22Rv1 (cell line): ENCODE data around the gene CUX1.

Experiments used
- ZFX ChIP-seq: fragments of 450-650 bp; IDR thresholded peaks from 2 replicates; pipeline ENCODE4 v1.6.1; 2017; ENCODE audit warnings: antibody characterized with exemption, borderline replicate concordance
- TF ChIP-seq, protein P1 (sequence below): fragments of 450-650 bp; IDR thresholded peaks from 2 replicates; pipeline ENCODE4 v1.5.1; 2017; ENCODE audit warnings: mild to moderate bottlenecking

DNA sequence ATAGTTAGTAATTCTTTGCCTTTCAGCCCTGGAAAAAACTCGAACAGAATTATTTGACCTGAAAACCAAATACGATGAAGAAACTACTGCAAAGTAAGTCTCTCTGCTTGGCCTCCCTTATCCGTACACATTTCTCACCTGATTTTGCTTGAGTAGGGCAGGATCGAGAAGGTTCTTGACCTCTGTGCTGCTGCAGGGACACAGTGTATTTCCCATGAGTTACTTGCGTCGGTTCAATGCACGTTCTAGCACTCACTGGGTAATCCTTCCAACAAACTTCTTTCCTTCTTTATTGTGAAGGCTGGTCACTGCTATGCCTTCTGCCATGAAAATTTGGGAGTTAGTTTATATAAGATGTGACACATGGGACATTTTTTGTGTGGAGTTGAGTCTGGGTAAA is 297.8 kb downstream of the CUX1 start:
- TF ChIP-seq, protein P1, sequence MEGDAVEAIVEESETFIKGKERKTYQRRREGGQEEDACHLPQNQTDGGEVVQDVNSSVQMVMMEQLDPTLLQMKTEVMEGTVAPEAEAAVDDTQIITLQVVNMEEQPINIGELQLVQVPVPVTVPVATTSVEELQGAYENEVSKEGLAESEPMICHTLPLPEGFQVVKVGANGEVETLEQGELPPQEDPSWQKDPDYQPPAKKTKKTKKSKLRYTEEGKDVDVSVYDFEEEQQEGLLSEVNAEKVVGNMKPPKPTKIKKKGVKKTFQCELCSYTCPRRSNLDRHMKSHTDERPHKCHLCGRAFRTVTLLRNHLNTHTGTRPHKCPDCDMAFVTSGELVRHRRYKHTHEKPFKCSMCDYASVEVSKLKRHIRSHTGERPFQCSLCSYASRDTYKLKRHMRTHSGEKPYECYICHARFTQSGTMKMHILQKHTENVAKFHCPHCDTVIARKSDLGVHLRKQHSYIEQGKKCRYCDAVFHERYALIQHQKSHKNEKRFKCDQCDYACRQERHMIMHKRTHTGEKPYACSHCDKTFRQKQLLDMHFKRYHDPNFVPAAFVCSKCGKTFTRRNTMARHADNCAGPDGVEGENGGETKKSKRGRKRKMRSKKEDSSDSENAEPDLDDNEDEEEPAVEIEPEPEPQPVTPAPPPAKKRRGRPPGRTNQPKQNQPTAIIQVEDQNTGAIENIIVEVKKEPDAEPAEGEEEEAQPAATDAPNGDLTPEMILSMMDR: no peak
- TF ChIP-seq ZFX: no peak
